Hepatocyte (in vitro differentiated cells): ENCODE data around the gene ABO. TPM values are rescaled to one million over a fixed set of nuclear protein-coding genes. Genes with fewer than 3 reads are reported as not detected.

Source experiments
- DNase-seq: peaks from one replicate; pipeline ENCODE4 v3.0.0-alpha.2; 2016; ENCODE audit warnings: low spot score
- H2AFZ ChIP-seq: fragments of 200-600 bp; sonication (generic); 2 replicates; pipeline ENCODE4 v1.6.0; 2016; ENCODE audit warnings: antibody characterized with exemption, mild to moderate bottlenecking
- H3K27ac ChIP-seq: fragments of 200-600 bp; sonication (generic); 2 replicates; pipeline ENCODE4 v1.5.1; 2016; ENCODE audit warnings: mild to moderate bottlenecking
- H3K27me3 ChIP-seq: fragments of 200-600 bp; sonication (generic); 2 replicates; pipeline ENCODE4 v1.6.1; 2016
- H3K36me3 ChIP-seq: fragments of 200-600 bp; sonication (generic); replicated peaks from 2 replicates; pipeline ENCODE4 v1.5.1; 2016; ENCODE audit warnings: low read depth; ENCODE audit not compliant: insufficient read depth
- H3K4me1 ChIP-seq: fragments of 200-600 bp; sonication (generic); 2 replicates; pipeline ENCODE4 v1.5.1; 2016; ENCODE audit warnings: mild to moderate bottlenecking, moderate library complexity; ENCODE audit not compliant: insufficient read depth
- H3K4me2 ChIP-seq: fragments of 200-600 bp; sonication (generic); 2 replicates; pipeline ENCODE4 v1.6.0; 2016
- H3K4me3 ChIP-seq: fragments of 200-600 bp; sonication (generic); 2 replicates; pipeline ENCODE4 v1.5.1; 2016; ENCODE audit warnings: mild to moderate bottlenecking
- H3K79me2 ChIP-seq: fragments of 200-600 bp; sonication (generic); 2 replicates; pipeline ENCODE4 v1.6.0; 2017; ENCODE audit warnings: mild to moderate bottlenecking
- H3K9me2 ChIP-seq: fragments of 200-600 bp; sonication (generic); replicated peaks from 2 replicates; pipeline ENCODE4 v1.6.0; 2017; ENCODE audit warnings: mild to moderate bottlenecking; ENCODE audit not compliant: insufficient read depth
- H3K9me3 ChIP-seq: fragments of 200-600 bp; sonication (generic); 2 replicates; pipeline ENCODE4 v1.5.1; 2016; ENCODE audit warnings: low read depth, mild to moderate bottlenecking
- H4K20me1 ChIP-seq: fragments of 200-600 bp; sonication (generic); 2 replicates; pipeline ENCODE4 v1.6.0; 2016; ENCODE audit warnings: mild to moderate bottlenecking; ENCODE audit not compliant: insufficient read depth, poor library complexity, severe bottlenecking
- CTCF ChIP-seq: fragments of 200-600 bp; sonication (generic); IDR thresholded peaks from 2 replicates; pipeline ENCODE4 v1.5.1; 2016; ENCODE audit warnings: antibody characterized with exemption, mild to moderate bottlenecking; ENCODE audit not compliant: poor library complexity
- EZH2 ChIP-seq: fragments of 200-600 bp; sonication (generic); IDR thresholded peaks from 2 replicates; pipeline ENCODE4 v1.6.1; 2016; ENCODE audit warnings: antibody characterized with exemption, mild to moderate bottlenecking, borderline replicate concordance
- EZH2phosphoT487 ChIP-seq: fragments of 200-600 bp; sonication (generic); IDR thresholded peaks from one replicate; pipeline ENCODE4 v1.6.1; 2018; ENCODE audit warnings: antibody characterized with exemption, mild to moderate bottlenecking, low read depth, moderate library complexity; ENCODE audit not compliant: unreplicated experiment, severe bottlenecking
- WGBS: methylation state at CpG from one replicate; pipeline ENCODE4 v1.1.6; 2016; ENCODE audit warnings: low lambda C conversion rate; ENCODE audit errors: missing lambda C conversion rate; 5-methylcytosine and 5-hydroxymethylcytosine counted together
- polyA plus RNA-seq: library from polyadenylated mRNA; unstranded; fragments of >200 nt; fragmentation: Nextera tagmentation; extraction: Ambion mirVana; gene quantifications from 2 replicates; pipeline ENCODE4 v1.2.1, GENCODE V29; 2016
- total RNA-seq: library from RNA; depleted of rRNA; stranded (reverse); fragments of >200 nt; gene quantifications from 2 replicates; pipeline ENCODE4 v1.2.3, GENCODE V29; 2014

Gene ABO
- total and polyA plus RNA-seq, 2 experiments from 2014 or later = 4.8 to 15.7 TPM

GRCh38 chr9:133250741-133251170 is 24.2 kb downstream of the ABO start:
- Histone ChIP-seq H3K9me2 (no peaks in the 10 kb centered on the region), H2AFZ (no peak overlapping the region), H3K4me1 (peaks cover 18% of the 10 kb centered on the region), H4K20me1 (no peaks in the 10 kb centered on the region), H3K27me3 (no peaks in the 10 kb centered on the region), H3K79me2 (no peaks in the 10 kb centered on the region), H3K27ac (peak overlapping the region; percentile 69), H3K4me2 (peak overlapping the region; percentile 37), H3K36me3 (no peaks in the 10 kb centered on the region), H3K9me3 (no peaks in the 10 kb centered on the region), H3K4me3 (no peak overlapping the region)
- TF ChIP-seq EZH2 = no peak
- TF ChIP-seq CTCF = no peak
- no peak for TF ChIP-seq EZH2phosphoT487
- no peak for DNase-seq
- 43% methylated on average over 5 of the region's 5 CpGs for WGBS

- 90% methylated on average over 1 of the region's 1 CpG for WGBS
Observed at GRCh38 chr9:133249337-133249736, 25.7 kb downstream of the ABO start.

GRCh38 chr9:133248726-133249295 is 26.2 kb downstream of the ABO start:
- H3K4me2 ChIP-seq = no peak overlapping the region
- no peak for TF ChIP-seq CTCF
- no peak for TF ChIP-seq EZH2
- TF ChIP-seq EZH2phosphoT487 = no peak
- H3K4me3 ChIP-seq = no peak overlapping the region
- no peak overlapping the region for H3K27ac ChIP-seq
- DNase-seq = no peak
- no peaks in the 10 kb centered on the region for H3K79me2 ChIP-seq
- H2AFZ ChIP-seq = no peak overlapping the region
- WGBS = 95% methylated on average over 6 of the region's 8 CpGs
- no peaks in the 10 kb centered on the region for H3K9me2 ChIP-seq
- no peaks in the 10 kb centered on the region for H3K36me3 ChIP-seq
- no peaks in the 10 kb centered on the region for H3K9me3 ChIP-seq
- no peaks in the 10 kb centered on the region for H4K20me1 ChIP-seq
- no peaks in the 10 kb centered on the region for H3K27me3 ChIP-seq
- H3K4me1 ChIP-seq = peaks cover 22% of the 10 kb centered on the region

More at GRCh38 chr9:133249337-133249736, 25.7 kb downstream of the ABO start:
- Histone ChIP-seq H2AFZ (no peak overlapping the region), H3K4me1 (peaks cover 18% of the 10 kb centered on the region), H4K20me1 (no peaks in the 10 kb centered on the region), H3K9me2 (no peaks in the 10 kb centered on the region), H3K79me2 (no peaks in the 10 kb centered on the region), H3K4me2 (no peak overlapping the region), H3K36me3 (no peaks in the 10 kb centered on the region), H3K4me3 (no peak overlapping the region), H3K9me3 (no peaks in the 10 kb centered on the region), H3K27ac (no peak overlapping the region), H3K27me3 (no peaks in the 10 kb centered on the region)
- DNase-seq = no peak
- no peak for TF ChIP-seq EZH2
- TF ChIP-seq CTCF = no peak
- no peak for TF ChIP-seq EZH2phosphoT487

GRCh38 chr9:133247632-133248031 is 27.4 kb downstream of the ABO start:
- H3K36me3 ChIP-seq = no peaks in the 10 kb centered on the region
- H3K27ac ChIP-seq = no peak overlapping the region
- 75% methylated on average over 6 of the region's 6 CpGs for WGBS
- no peak overlapping the region for H2AFZ ChIP-seq
- peaks cover 25% of the 10 kb centered on the region for H3K4me1 ChIP-seq
- DNase-seq = no peak
- no peaks in the 10 kb centered on the region for H4K20me1 ChIP-seq
- no peaks in the 10 kb centered on the region for H3K79me2 ChIP-seq
- no peaks in the 10 kb centered on the region for H3K9me2 ChIP-seq
- no peak overlapping the region for H3K4me2 ChIP-seq
- H3K4me3 ChIP-seq = no peak overlapping the region
- H3K27me3 ChIP-seq = no peaks in the 10 kb centered on the region
- H3K9me3 ChIP-seq = no peaks in the 10 kb centered on the region
- TF ChIP-seq EZH2phosphoT487 (no peak), CTCF (no peak), EZH2 (no peak)
